GM19452 (cell line): Measurements from ENCODE around the gene ACVR1.
"Not testable (repeated sequence)": the region's sequence is repeated elsewhere in the genome, so short reads cannot be mapped to it uniquely, and the experiment has no call there.

Experiments used
- ATAC-seq: cut with Tn5 transposase; IDR thresholded peaks from one replicate; pipeline ENCODE4 v1.9.1; 2021; ENCODE audit not compliant: unreplicated experiment

The ACVR1 gene

DNA sequence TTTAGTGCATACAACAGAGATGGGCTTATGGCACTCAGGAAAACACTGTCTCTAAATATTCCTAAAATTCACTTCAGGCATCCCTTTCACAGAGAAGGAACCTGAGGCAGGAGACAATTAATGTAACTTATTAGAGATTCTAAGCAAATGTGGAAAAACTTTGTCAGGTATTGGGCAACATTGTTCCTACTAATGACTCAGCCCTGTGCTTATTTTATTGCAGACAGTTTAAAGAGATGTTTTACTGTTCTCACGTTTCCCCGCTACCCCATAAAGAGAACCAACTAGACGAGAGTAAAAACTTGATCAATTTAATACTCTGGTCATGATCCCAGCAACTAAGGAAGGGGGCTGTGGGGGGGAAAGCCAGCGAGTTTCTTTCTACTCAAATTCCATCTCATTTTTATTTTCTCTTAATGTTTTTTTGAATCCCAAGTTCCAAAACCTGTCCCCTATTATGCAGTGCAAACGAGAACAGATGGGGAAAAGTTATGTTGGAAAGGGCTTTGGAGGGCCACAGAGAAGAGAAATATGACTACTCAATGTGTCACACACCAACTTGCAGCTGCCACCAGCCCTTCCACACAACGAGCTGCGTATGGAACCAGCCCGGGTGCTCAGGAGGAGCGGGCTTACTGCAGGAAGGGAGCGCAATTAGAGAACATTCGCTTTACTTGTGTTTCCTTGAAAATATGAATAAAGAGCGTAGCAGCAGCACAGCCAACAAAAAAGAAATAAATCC, 18.7 kb upstream of the ACVR1 start:
- no peak for ATAC-seq

DNA sequence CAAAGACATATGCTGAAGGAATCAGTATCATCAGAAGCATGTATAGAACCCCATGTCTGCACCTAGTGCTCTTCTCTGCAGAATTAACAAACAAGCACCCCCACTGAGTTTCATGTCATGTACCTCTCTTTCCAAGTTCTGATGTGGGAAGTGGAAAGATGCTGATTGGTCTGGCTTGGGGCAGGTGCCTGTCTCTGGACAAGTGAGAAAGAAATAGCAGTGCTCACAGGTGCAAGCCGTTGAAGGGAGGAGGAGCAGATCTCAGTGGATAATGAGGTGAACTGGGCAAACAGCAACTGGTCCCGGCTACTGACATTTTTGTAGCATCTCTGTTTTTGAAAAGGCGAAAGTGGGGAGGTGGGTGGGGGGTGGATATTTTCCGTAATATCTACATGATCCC, 17.5 kb upstream of the ACVR1 start:
- ATAC-seq = no peak

DNA sequence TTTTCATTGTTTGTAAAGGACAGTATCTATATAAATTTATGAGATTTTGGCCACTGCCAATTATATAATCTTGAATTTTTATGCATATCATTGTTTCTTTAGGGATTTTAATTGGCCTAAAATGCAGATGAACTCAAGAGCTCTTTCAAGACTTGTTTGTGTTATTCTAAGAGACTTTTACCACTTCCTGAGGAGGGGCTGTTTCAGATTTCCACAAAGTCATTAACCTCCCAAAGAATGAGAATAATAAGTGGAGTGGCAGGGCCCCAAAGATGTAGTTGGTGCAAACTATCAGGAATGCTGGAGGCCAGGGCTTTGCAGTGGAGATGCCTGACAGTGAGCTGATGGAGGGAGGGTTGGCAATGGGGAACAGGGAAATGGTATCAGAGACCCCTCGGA, 15.5 kb upstream of the ACVR1 start:
- no peak for ATAC-seq

DNA sequence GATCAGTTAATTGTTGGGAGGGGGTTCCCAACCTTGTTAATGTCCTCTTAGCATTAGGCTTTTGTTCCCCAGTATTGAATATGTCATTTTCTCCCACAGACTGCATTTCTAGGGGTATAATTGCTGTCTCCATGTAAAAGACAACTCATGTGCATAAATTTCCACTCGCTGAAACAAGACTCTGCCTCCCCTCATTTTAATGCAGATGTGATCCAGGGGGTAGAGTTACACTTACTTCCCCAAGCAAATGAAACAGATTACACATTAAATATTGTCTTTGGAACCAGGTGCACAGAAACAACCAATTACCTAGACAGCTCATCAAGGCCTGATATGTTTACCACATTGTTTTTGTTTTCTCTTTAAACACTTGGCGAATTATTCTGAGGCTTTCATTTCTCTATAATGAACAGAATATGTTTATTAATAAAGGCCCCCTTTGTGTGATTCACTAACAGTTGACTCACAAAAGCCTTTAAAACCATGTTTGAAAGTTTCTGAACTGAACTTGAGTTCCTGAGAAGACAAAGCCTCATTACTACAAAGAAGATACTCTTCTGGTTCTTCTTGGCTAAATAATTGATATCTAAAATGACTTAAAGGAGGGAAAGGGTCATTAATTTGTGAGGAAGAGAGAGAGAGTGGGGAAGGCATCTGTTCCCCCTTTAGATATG, 15.0 kb upstream of the ACVR1 start:
- ATAC-seq = no peak

DNA sequence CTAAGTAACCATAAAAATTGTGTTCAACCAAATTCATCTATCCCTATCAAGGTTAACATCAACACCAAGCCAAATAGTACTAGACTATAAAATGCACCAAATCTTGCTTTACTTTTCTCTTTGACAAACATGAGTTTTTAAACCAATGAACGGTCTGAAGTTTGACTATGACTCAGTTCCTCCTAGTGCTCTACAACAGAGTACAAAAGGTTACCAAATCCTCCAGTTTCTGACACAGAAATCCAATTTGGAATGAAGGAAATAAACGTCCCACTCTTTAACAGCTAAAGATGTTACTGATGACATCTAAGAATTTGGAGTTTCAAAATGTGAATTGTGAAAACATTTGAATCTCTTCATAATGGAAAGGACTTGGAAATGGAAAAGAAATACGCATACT, 11.8 kb upstream of the ACVR1 start:
- ATAC-seq = no peak

DNA sequence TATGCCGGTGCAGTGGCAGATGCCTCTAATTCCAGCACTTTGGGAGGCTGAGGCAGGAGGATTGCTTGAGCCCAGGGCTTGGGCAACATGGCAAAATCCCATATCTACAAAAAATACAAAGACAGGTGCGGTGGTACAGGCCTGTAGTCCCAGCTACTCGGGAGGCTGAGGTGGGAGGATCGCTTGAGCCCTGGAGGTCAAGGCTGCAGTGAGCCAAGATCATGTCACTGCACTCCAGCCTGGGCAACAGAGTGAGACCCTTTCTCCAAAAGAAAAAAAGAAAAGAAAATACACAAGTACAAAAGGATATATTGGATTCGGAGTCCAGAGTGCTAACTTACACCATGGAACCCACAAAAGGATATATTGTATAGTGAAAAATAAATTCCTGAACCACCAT, 8.4 kb upstream of the ACVR1 start:
- not testable (repeated sequence) for ATAC-seq

DNA sequence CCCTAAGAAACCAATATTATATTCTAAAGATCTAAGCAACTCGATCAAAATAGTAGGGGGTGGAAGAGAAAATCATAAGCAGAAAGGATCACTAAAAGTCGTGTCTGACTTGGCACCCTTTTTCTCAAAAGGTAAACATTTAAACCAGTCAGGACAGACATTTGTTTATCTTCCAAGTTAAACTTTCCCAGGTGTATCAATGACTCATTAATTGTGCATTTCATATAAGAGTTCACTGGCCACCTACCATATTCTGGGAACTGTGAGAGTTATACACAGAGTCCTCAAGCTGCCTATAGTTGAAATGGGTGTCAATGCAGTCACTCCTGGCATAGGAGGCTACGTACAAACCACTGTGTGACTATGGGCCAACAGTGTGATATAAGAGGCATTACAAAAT, 4.8 kb upstream of the ACVR1 start:
- no peak for ATAC-seq

DNA sequence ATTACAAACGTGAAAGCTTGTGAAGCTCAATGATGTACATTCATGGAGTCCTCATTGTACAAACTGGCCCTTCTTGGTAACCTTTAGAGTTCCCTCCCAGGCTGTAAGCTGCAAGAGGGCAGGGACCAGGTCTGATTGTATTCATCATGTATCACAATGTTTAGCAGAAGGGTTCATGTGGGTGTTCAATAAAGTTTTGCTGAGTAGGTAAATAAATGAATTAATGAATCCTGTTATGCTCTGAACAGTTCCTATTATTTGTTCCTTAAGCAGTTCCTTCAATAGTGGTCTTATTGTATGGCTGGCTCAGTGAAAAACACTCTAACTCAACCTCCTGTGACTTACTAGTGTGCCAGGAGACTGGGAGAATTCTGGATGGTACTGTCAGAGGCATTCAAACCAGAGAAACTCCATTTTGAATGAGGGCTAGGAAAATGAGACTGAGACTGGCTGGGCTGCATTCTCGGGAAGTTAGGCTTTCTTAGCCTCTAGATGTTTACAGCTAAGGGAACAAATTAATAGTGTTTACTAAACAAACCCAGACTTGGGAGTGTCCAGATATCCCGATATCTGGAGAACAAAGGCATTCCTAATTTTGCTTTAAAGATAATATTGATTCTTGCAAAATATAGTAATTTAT, 1.8 kb upstream of the ACVR1 start:
- no peak for ATAC-seq

DNA sequence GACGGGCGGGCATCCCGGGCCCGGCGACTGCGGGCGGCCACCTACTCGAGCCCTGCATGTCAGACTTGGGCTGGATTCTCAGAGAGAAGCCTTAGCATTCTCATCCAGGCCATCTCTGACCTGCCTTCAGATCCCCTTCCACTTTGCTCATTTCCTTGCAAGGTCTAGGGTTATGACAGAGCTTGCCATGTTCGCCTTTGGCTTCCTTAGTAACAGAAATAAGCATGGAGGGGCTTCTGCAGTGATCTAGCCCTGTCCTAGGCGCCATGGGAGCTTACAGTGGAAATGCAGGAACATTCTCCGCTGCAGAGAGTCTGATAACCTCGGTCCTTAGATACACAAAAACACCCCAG, 632 bp upstream of the ACVR1 start:
- no peak for ATAC-seq

DNA sequence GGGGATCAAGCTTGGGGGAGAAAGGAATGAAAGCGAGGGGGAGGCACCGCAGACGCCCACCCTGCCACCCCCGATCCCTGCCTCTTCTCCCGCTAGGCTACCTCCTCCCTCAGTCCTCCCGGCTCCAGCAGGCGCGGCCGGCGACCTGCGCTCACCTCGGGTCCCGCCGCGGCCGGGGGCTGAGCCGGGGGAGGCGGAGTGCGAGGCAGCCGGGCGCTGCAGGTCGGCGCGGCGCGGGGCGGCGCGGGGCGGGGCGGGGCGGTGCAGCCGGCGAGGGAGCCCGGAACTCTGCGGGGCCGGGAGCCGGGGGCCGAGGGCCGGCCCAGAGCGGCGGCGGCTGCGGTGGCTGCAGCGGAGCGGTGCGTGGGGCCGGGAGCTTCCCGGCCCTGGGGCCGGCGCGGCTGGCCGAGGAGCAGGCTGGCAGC, 477 bp downstream of the ACVR1 start:
- ATAC-seq = peak; percentile 34

DNA sequence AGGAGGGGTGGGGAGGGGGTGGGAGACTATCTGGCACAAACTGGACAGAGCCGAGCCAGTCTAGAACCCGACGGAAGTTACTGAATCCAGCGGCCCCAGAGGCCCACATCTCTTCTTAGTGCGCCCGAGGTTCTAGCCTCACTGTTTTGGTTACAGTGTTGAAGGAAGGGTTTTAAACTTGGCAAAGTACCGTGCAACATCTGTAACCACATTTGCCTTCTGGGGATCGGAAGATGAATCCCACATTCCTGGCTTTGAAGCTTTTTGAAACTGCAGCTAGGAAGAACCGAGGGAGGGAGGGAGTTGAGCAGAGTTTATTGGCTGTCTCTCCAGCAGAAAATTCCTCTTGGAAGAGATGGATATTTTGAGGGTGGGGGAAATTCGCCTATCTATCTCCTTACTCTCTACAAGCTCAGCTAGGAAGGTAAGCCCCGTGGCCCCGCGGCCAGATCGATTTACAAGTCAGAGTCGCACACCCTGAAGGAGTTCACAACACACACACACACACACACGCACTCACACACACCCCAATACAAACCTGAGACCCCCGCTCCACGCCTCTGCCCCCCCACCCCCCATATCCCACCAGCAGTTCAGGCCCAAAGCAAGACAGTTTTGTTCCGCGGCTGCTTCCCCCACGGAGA, 1.0 kb downstream of the ACVR1 start:
- no peak for ATAC-seq

DNA sequence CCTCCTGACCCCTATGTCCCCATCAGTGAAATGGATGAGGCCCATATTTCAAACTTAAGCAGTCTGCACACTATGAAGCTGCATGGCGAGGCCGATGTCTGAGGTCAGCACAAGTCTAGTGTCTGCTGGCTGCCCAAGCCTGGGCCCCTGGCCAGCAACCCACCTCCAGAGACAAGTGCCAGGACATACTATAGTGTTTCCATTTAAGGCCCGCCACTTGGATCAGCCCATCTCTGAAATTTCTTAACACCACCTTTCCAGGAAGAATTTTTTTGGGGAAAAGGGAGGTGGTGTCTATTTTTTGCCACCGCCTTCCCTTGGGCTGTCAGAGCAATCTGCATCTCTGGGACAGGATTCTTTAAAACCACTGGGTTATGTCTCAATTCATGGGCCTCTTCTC, 1.8 kb downstream of the ACVR1 start:
- no peak for ATAC-seq

DNA sequence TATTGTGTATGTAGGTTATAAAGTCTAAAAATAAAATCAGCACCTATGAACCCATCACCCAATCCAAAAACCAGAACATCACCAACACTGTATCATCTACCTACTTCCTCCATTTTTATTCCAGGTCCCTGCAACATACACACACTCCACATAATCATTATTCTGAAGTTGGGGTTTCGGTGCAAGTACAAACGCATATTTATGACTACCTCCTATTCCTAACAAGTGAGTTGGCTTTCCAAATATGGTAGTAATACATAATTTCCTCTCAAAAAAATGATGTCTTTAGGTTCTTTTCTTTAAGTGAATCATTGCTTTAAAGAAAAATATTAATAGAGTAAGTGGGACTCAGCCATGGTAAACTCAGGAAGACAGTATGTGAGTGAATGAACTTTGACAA, 3.3 kb downstream of the ACVR1 start:
- no peak for ATAC-seq

DNA sequence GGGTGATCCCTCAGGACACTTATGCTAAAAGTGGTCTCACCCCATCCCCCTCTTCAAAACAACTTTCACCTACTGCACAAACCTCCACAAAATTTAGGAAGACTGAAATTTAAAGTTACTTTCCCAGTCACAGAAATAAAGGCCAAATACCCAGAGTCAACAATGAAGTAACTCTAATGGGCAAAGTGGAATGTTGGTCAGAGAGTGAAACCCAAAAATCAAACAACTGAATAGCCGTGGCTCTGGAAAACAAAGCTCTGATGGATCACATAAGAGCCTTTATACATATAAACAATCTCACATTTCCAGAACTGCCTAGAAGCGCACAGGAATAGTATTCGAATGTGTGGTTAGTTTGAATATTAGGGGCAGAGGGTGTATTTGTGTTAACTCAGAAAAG, 4.7 kb downstream of the ACVR1 start:
- no peak for ATAC-seq

DNA sequence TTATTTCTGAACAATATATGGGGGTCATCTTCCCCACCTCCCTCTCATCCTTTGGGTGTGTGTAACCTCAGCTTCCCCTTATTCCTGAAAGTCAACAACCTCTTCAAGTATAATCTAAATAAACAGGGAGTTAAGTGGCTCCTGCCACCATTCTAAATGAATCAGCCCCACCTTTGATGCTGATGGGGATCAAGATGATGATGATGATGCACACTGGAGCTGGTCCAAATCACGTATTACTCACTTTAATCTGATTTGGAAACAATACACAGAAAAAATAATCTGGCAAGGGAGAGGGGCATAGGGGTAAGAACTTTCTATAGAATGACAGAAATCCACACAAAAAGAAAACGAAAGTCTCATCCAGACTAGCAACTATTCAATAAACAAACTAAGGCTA, 7.1 kb downstream of the ACVR1 start:
- ATAC-seq = no peak

DNA sequence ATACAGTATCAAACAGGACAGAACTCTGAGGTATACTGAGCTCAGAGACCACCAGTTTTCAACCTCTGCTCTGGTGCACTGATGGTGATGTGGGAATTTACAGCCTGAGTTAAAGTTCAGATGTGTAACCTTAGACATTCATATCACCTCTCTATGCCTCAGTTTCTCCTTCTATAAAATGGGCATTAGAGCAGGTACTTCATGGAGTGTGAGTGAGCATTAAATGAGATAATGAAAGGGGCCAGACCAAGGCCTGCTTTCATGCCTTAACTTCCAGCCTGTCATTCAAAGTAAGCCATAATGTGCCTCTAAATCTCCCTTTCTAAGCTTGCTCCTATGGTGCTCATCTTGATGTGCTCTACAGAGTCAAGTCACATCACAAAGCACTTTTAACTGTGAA, 8.4 kb downstream of the ACVR1 start:
- no peak for ATAC-seq

DNA sequence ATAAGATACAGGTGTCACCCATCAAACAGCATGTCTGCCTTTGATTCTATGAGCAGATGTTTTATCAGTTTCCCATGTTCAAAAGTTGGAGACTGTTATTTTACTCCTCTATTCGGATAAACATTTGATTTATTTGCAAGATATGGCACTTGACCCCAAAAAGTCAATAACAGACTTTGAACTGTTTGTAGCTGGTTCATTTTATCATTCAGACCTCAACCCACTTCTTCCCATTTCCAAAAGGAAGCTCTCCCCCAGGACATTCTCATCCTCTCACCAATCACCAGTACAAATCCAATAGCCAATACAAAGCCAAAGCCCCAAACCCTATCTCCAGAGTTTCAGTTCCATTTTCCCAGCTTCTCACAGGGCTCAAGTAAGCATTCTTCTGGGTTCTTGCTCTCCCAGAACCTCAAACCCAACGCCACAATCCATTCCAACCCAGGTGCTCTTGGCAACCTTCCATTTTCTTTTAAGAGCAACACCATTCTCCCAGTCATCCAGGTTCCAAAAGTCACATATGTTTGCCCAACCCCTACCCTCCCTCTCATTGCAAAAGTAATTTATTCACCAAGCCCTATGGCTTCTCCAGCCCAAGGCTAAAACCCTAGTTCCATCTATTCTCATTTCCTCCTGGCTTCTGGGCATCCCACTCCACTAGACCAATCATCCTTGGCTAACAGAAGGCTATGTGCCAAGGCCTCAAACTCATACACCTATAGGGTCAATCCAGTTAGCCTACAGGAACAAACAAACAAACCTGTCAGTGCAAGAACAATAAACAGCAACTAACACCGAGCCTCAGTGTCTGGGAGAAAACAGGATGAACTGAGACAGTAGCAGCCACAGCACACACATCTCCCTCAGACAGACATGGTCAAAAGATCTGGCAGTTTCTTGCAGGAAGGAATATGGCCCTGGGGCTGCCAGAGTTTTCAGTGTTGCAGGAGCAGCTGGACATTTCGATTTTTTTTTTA, 9.2 kb downstream of the ACVR1 start:
- ATAC-seq = no peak

DNA sequence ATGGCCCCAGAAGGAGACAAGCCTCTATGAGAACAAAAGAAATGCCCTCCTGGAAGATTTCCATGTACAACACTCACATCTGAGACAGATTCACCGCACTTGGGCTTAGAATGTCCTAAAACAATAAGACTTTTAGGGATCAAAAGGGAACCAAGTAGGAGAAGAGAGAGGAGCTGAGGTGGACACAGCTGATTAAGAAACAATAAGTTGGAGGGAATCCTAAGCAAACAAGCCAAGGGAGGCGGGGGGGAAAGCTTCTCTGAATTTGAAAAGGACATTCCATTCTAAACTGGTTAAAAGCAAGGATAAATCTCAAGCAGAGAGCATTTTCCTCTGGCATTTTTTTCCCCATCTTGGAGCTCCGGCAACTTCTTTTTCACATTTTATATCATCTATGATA, 9.9 kb downstream of the ACVR1 start:
- ATAC-seq = no peak

DNA sequence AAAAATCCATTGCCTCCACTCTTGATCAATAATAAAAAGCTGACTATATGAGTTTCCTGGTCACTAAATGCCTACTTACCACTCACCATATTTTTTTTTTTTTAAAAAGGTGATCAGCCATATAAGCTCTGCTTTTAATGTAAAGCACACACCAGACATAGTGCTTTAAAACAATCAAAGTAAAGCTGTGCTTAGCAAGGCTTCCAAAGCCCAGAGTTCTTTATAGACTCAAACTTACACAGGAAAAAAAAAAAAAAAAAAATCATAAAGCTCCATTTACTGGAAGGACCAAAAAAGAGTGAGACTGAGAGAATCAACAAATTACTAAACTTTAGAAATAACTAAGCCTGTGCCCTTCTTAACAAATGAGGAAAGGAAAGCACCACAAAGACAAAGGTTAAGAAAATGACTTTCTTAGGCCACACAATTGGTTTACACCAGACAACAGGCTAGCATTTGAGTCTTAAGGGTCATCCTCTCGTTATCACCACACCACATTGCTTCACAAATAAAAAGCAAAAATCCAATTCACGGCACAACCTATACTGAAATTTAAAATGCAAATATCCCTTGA, 11.2 kb downstream of the ACVR1 start:
- ATAC-seq = no peak

DNA sequence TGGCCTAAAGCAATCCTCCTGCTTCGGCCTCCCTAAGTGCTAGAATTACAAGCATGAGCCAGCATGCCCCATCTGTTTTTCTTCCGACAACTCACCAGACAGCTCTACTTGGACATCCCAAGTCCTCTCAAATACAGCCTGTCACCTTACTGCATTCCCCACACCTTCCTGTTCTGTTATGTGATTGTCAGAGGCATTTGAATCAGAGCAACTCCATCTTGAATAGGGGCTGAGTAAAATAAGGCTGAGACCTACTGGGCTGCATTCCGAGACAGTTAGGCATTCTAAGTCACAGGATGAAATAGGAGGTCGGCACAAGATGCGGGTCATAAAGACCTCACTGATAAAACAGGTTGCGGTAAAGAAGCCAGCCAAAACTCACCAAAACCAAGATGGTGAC, 17.3 kb downstream of the ACVR1 start:
- ATAC-seq = no peak

DNA sequence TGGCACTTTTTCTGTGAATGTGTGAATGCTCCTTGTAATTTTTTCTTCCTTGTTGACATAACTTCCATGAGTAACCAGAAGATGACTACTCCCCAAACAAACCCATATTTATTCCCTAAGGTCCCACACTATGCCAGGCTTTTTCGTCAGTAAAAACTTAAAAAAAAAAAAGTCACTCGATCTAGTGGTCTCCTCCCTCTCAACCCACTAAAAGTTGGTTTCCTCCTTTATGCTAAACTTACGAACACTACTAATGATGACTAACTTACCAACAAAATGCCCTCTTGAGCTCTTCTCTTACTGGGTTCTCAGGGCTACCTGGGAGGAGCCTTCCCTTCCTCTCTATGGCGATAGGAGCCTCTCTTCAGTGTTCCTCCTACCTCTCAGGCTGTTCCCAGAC, 18.2 kb downstream of the ACVR1 start:
- no peak for ATAC-seq
